ENCODE data around the gene ELP1.

- TF ChIP-seq POLR2A (IDR thresholded peaks at IDR 0.05; ENCODE audit: low read depth, low read length) = no peak
- no peak for TF ChIP-seq EZH2 (IDR thresholded peaks at IDR 0.05; ENCODE audit: borderline replicate concordance, low read depth, low read length, severe bottlenecking)
- TF ChIP-seq CTCF (IDR thresholded peaks at IDR 0.05; ENCODE audit: extremely low read depth in 1 of 2, insufficient read depth in 1 of 2, low read depth in 1 of 2, low read length in 2 of 2) = no peak
- TF ChIP-seq POLR2AphosphoS5 (IDR thresholded peaks at IDR 0.05; ENCODE audit: insufficient read depth, low read depth, low read length) = no peak
- no peak for TF ChIP-seq MAX (IDR thresholded peaks at IDR 0.05; ENCODE audit: insufficient read depth, insufficient read length)
- TF ChIP-seq MYC (IDR thresholded peaks at IDR 0.05; ENCODE audit: low read depth, low read length) = no peak
- TF ChIP-seq JUN (IDR thresholded peaks at IDR 0.05; ENCODE audit: borderline replicate concordance, insufficient read depth, insufficient read length, low read depth) = no peak
- no peak for TF ChIP-seq GATA2 (IDR thresholded peaks at IDR 0.05; ENCODE audit: insufficient read depth, insufficient read length, low read depth, low read length)
Measured at GRCh38 chr9:108951578-108951977, 17.7 kb upstream of the ELP1 start.

All from endothelial cell of umbilical vein (primary cell).